Mucosa of descending colon (tissue), 3 donors: ENCODE measurements around the gene TMEM213. TPM values are rescaled to one million over a fixed set of nuclear protein-coding genes. Genes with fewer than 3 reads are reported as not detected.
"Not testable (repeated sequence)": the region's sequence is repeated elsewhere in the genome, so short reads cannot be mapped to it uniquely, and the experiment has no call there.

Experiments used
- ATAC-seq: fragments of 200-7000 bp; cut with Tn5 transposase; one replicate; pipeline ENCODE4 v1.9.1; 2020; ENCODE audit warnings: mild to moderate bottlenecking, moderate library complexity
- DNase-seq, 3 donors: peaks; one replicate each; pipeline ENCODE4 v3.0.0-alpha.2; 2020
- H3K36me3 ChIP-seq: fragments of 200-600 bp; one replicate; pipeline ENCODE4 v1.8.0; 2021; ENCODE audit warnings: low read depth, mild to moderate bottlenecking
- H3K4me1 ChIP-seq: fragments of 200-600 bp; one replicate; pipeline ENCODE4 v1.8.0; 2021; ENCODE audit warnings: low read depth, mild to moderate bottlenecking
- H3K4me3 ChIP-seq: fragments of 200-600 bp; one replicate; pipeline ENCODE4 v1.8.0; 2021; ENCODE audit warnings: mild to moderate bottlenecking
- H3K9me3 ChIP-seq: fragments of 200-600 bp; one replicate; pipeline ENCODE4 v1.8.0; 2021; ENCODE audit warnings: mild to moderate bottlenecking
- CTCF ChIP-seq: fragments of 200-600 bp; IDR thresholded peaks from one replicate; pipeline ENCODE4 v1.8.0; 2022; ENCODE audit warnings: antibody characterized with exemption, mild to moderate bottlenecking
- intact Hi-C, 2 donors: fragments of 100-400 bp; cut with DNase I in 1 of 2; cut with micrococcal nuclease in 1 of 2; formaldehyde crosslinking; loops; one replicate each; pipeline versions ENCODE4 v1.11.0 to v1.11.1; 2022; cut with DNase I, micrococcal nuclease
- total RNA-seq, 3 donors: library from RNA; stranded (reverse); fragmentation: NEBNext Ultra II Directional in 2 of 3; extraction: Animal tissue kit (Norgen Biotek cat#: 25700) in 2 of 3; gene quantifications; one replicate each; pipeline versions ENCODE4 v1.2.1 to v1.2.4, GENCODE V29; 2021 to 2023
- donor health status: DM: no; HTN: no; CAD: no; lungs with moderate emphysema.
- donor health status: DM: no; HTN: no; CAD: no.
- donor health status: DM: no; HTN: yes; CAD: no.

The TMEM213 gene
- total RNA-seq, 3 donors from 2014 or later = not detected

DNA sequence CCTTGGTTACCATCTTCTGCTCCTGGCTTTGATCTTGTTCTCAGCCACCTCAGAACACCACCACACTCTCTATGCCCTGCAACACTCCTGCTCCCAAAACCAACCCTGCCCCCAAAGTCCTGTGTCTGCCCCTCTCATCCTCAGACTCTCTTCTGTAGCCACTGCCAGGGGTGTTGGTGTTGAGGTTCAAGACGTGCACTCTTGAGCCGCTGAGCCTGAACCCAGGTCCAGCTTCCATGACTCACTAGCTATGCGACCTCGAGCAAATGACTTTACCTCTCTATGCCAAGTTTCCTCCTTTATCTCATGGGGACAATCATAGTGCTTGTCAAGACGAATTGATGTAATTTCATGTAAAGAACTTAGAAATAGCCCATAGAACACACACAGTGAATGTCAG lies 1.0 kb downstream of the TMEM213 start:
- H3K4me1 ChIP-seq = no peaks in the 10 kb centered on the region
- no peak for ATAC-seq
- no peak for DNase-seq

GRCh38 chr7:138799336-138800000 lies 1.7 kb downstream of the TMEM213 start:
- intact Hi-C loops = no loop called here

More for the DNA sequence above, 1.0 kb downstream of the TMEM213 start:
- Histone ChIP-seq H3K36me3 (no peaks in the 10 kb centered on the region), H3K9me3 (no peaks in the 10 kb centered on the region), H3K4me3 (no peak overlapping the region)
- intact Hi-C loops = no loop called here
- TF ChIP-seq CTCF = no peak

DNA sequence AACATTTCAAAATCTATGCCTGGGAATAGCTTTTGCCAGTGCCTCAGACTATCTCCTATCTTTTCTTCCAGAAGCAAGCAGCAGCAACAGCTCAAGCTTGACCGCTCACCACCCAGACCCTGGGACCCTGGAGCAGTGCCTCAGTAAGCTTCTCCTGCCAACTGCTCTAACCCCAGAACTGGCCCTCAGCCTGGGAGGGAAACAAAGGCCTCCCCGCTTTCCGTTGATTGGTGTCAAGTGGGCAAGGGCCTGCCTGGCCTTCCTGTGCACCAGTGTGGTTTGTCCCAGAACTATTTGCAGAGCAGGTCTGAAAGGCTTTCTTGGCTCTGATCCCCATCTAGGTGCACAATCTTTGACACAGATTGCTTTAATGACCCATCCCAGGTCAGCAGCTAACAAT lies 3.5 kb downstream of the TMEM213 start:
- ATAC-seq = no peak
- Histone ChIP-seq H3K4me1 (no peaks in the 10 kb centered on the region), H3K36me3 (no peaks in the 10 kb centered on the region), H3K9me3 (no peaks in the 10 kb centered on the region), H3K4me3 (no peak overlapping the region)
- TF ChIP-seq CTCF = no peak
- DNase-seq = no peak
- intact Hi-C loops = no loop called here

More at GRCh38 chr7:138799336-138800000, 1.7 kb downstream of the TMEM213 start:
- Histone ChIP-seq H3K4me1 (no peaks in the 10 kb centered on the region), H3K9me3 (no peaks in the 10 kb centered on the region), H3K4me3 (no peak overlapping the region), H3K36me3 (no peaks in the 10 kb centered on the region)
- DNase-seq = no peak
- ATAC-seq = no peak
- TF ChIP-seq CTCF = no peak

- DNase-seq = no peak
- no peak for TF ChIP-seq CTCF
- Histone ChIP-seq H3K4me3 (no peak overlapping the region), H3K4me1 (no peaks in the 10 kb centered on the region), H3K9me3 (no peaks in the 10 kb centered on the region), H3K36me3 (no peaks in the 10 kb centered on the region)
- intact Hi-C loops = no loop called here
- ATAC-seq = no peak
Measured at GRCh38 chr7:138802706-138803105, 4.9 kb downstream of the TMEM213 start.

DNA sequence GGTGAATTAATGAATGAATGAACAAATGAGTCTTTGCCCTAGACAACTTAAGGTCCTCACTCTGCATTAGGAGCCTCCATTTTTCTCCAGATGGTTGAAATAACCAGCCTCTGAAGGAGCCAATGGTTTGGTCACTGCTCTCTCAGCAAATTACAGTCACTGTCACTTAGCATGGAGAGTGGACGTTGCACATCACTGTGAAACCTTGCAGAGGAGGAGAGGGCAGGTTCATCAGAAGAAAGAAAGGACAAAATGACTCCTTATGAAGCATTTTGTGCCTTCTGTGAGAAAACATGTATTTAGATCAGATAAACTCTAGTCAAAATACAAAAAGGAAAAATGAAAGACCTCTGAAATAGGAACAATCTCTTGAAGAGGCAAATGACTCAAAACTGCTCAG lies 6.8 kb downstream of the TMEM213 start:
- no peaks in the 10 kb centered on the region for H3K9me3 ChIP-seq
- H3K4me1 ChIP-seq = no peaks in the 10 kb centered on the region
- ATAC-seq (no peak), DNase-seq (no peak)
- TF ChIP-seq CTCF = no peak
- H3K36me3 ChIP-seq = no peaks in the 10 kb centered on the region
- intact Hi-C loops = no loop called here
- H3K4me3 ChIP-seq = no peak overlapping the region

DNA sequence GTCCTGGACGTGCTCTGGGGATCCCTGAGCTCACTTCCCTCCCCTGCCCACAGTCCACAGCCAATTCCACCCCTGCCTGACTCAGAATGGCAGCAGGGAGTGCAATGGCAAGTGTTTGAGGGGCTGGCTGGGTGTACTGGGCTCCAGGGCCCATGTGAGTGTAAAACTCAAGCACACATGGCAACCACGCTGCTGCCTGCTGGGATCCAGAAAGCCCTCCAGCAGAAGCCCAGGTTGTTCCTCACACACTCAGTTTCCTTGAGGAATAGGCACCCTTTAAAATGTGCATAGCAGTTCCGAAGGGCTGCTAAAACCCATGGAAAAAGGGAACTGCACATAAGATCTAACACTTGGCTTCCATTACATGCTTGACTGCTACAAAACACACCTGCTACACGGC lies 11.6 kb downstream of the TMEM213 start:
- Histone ChIP-seq H3K4me3 (no peak overlapping the region), H3K4me1 (no peaks in the 10 kb centered on the region), H3K36me3 (no peaks in the 10 kb centered on the region), H3K9me3 (no peaks in the 10 kb centered on the region)
- TF ChIP-seq CTCF = no peak
- no peak for DNase-seq
- intact Hi-C loops = no loop called here
- no peak for ATAC-seq

DNA sequence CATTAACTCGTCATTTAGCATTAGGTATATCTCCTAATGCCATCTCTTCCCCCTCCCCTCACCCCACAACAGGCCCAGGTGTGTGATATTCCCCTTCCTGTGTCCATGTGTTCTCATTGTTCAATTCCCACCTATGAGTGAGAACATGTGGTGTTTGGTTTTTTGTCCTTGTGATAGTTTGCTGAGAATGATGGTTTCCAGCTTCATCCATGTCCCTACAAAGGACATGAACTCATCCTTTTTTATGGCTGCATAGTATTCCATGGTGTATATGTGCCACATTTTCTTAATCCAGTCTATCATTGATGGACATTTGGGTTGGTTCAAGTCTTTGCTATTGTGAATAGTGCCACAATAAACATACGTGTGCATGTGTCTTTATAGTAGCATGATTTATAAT lies 13.5 kb downstream of the TMEM213 start:
- H3K36me3 ChIP-seq, H3K4me1 ChIP-seq, H3K9me3 ChIP-seq, ATAC-seq, H3K4me3 ChIP-seq, intact Hi-C loops, DNase-seq: not testable (repeated sequence)
